ENCODE data around the gene DDX53.

DDX53 gene

DNA sequence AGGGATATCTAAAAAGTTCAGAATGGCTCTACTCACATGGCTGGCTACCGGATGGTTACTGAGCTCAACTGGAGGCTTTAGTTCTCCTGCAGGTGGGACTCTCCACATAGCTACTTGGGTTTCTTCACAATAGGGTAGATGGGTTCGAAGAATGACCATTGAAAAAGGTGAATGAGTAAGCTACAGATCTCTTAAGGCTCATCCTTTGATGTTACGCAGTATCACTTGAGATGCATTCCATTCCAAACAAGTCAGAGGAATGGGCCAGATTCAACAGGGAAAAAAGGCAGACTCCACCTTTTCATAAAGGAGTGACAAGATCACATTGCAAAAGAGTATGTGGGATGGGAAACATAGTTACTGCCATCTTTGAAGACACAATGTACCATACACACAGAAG is 52.6 kb downstream of the DDX53 start:
- DNase-seq: no peak

Data from eye (tissue), 1 donor.